HG03457 (cell line): Measurements from ENCODE around the gene FBLN2.

Experiments used
- ATAC-seq: cut with Tn5 transposase; IDR thresholded peaks from one replicate; pipeline ENCODE4 v1.9.1; 2021; ENCODE audit warnings: moderate number of reproducible peaks; ENCODE audit not compliant: unreplicated experiment

FBLN2 gene

GRCh38 chr3:13620281-13620680 lies 71.4 kb downstream of the FBLN2 start:
- no peak for ATAC-seq

- no peak for ATAC-seq
Measured at GRCh38 chr3:13620776-13621365, 71.9 kb downstream of the FBLN2 start.

- ATAC-seq: no peak
Measured at GRCh38 chr3:13621381-13622221, 72.7 kb downstream of the FBLN2 start.

GRCh38 chr3:13622356-13622755 lies 73.4 kb downstream of the FBLN2 start:
- no peak for ATAC-seq

GRCh38 chr3:13623101-13623654 lies 74.3 kb downstream of the FBLN2 start:
- ATAC-seq: no peak

GRCh38 chr3:13624021-13624420 lies 75.1 kb downstream of the FBLN2 start:
- no peak for ATAC-seq

GRCh38 chr3:13624671-13625125 lies 75.8 kb downstream of the FBLN2 start:
- no peak for ATAC-seq

- ATAC-seq: no peak
Measured at GRCh38 chr3:13626396-13626795, 77.5 kb downstream of the FBLN2 start.

GRCh38 chr3:13626915-13627460 lies 78.1 kb downstream of the FBLN2 start:
- no peak for ATAC-seq

- ATAC-seq: no peak
Measured at GRCh38 chr3:13627681-13628080, 78.8 kb downstream of the FBLN2 start.

GRCh38 chr3:13628432-13628831 lies 79.5 kb downstream of the FBLN2 start:
- no peak for ATAC-seq

- no peak for ATAC-seq
Measured at GRCh38 chr3:13628841-13629551, 80.1 kb downstream of the FBLN2 start.

- ATAC-seq: no peak
Measured at GRCh38 chr3:13629644-13630043, 80.7 kb downstream of the FBLN2 start.

- ATAC-seq: no peak
Measured at GRCh38 chr3:13631256-13631655, 82.3 kb downstream of the FBLN2 start.

GRCh38 chr3:13633176-13633575 lies 84.3 kb downstream of the FBLN2 start:
- no peak for ATAC-seq

- no peak for ATAC-seq
Measured at GRCh38 chr3:13634151-13634550, 85.2 kb downstream of the FBLN2 start.

GRCh38 chr3:13634615-13635014 lies 85.7 kb downstream of the FBLN2 start:
- no peak for ATAC-seq

- no peak for ATAC-seq
Measured at GRCh38 chr3:13636186-13636585, 87.3 kb downstream of the FBLN2 start.

- ATAC-seq: no peak
Measured at GRCh38 chr3:13636874-13637273, 87.9 kb downstream of the FBLN2 start.

- ATAC-seq: no peak
Measured at GRCh38 chr3:13637311-13637891, 88.5 kb downstream of the FBLN2 start.

GRCh38 chr3:13637953-13638352 lies 89.0 kb downstream of the FBLN2 start:
- ATAC-seq: no peak
